ENCODE data around the gene CADM1. TPM values are rescaled to one million over a fixed set of nuclear protein-coding genes. Genes with fewer than 3 reads are reported as not detected.

CADM1 gene
- total and polyA plus RNA-seq, 2 experiments from 2014 or later: 16.5 to 18.0 TPM

DNA sequence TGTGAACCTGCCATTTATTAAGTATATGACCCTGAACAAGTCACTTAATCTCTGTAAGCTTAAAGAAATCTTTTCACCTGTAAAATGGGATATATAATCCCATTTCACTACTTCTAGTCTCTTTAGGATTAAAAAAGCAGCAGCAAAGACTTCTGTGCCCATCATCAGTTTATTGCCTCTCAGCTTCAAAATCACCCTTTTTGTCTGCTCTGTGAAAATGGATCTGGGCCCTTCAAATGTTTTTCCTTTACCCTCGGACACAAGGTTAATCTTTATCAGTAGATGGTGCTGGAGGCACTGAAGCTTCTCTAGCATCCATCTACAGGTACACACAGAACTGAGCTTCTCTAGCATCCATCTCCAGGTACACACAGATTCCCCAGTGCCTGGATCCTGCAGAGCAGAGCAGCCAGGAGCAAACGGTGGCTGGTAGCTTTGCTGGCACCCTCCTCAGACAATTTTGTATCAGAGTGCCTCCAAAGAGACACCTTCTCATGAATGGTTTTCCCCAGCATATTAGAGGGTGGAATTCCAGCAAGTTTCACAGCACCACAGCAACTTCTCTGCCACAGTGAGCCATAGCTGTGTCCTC, 56.8 kb downstream of the CADM1 start:
- no peak for ATAC-seq
- Mint-ChIP-seq H3K27ac (no peak overlapping the region), H3K9me3 (peaks cover 9% of the 10 kb centered on the region), H3K36me3 (ENCODE audit: low read depth) (peaks cover 7% of the 10 kb centered on the region; the same call in 2 of the 3 replicates), H3K4me3 (no peak overlapping the region), H3K4me1 (peaks cover 3% of the 10 kb centered on the region; the same call in 2 of the 3 replicates), H3K27me3 (ENCODE audit: insufficient read depth, low read depth, poor library complexity) (no peaks in the 10 kb centered on the region)
- Histone ChIP-seq H2AFZ (no peak overlapping the region), H4K20me1 (replicated peaks; ENCODE audit: insufficient read depth) (no peaks in the 10 kb centered on the region), H3K4me3 (no peak overlapping the region), H3K27ac (ENCODE audit: low read depth) (no peak overlapping the region), H3K79me2 (replicated peaks; ENCODE audit: insufficient read depth) (no peaks in the 10 kb centered on the region), H3K4me2 (no peak overlapping the region), H3K4me1 (ENCODE audit: insufficient read depth) (no peaks in the 10 kb centered on the region), H3K27me3 (ENCODE audit: insufficient read depth) (no peaks in the 10 kb centered on the region), H3K36me3 (ENCODE audit: insufficient read depth) (no peaks in the 10 kb centered on the region; the same call in 1 of the 2 replicates), H3K9me2 (ENCODE audit: insufficient read depth) (no peaks in the 10 kb centered on the region), H3F3A (replicated peaks; ENCODE audit: low read depth) (no peaks in the 10 kb centered on the region)
- no peak for DNase-seq (ENCODE audit: low spot score)
- TF ChIP-seq, protein P1, sequence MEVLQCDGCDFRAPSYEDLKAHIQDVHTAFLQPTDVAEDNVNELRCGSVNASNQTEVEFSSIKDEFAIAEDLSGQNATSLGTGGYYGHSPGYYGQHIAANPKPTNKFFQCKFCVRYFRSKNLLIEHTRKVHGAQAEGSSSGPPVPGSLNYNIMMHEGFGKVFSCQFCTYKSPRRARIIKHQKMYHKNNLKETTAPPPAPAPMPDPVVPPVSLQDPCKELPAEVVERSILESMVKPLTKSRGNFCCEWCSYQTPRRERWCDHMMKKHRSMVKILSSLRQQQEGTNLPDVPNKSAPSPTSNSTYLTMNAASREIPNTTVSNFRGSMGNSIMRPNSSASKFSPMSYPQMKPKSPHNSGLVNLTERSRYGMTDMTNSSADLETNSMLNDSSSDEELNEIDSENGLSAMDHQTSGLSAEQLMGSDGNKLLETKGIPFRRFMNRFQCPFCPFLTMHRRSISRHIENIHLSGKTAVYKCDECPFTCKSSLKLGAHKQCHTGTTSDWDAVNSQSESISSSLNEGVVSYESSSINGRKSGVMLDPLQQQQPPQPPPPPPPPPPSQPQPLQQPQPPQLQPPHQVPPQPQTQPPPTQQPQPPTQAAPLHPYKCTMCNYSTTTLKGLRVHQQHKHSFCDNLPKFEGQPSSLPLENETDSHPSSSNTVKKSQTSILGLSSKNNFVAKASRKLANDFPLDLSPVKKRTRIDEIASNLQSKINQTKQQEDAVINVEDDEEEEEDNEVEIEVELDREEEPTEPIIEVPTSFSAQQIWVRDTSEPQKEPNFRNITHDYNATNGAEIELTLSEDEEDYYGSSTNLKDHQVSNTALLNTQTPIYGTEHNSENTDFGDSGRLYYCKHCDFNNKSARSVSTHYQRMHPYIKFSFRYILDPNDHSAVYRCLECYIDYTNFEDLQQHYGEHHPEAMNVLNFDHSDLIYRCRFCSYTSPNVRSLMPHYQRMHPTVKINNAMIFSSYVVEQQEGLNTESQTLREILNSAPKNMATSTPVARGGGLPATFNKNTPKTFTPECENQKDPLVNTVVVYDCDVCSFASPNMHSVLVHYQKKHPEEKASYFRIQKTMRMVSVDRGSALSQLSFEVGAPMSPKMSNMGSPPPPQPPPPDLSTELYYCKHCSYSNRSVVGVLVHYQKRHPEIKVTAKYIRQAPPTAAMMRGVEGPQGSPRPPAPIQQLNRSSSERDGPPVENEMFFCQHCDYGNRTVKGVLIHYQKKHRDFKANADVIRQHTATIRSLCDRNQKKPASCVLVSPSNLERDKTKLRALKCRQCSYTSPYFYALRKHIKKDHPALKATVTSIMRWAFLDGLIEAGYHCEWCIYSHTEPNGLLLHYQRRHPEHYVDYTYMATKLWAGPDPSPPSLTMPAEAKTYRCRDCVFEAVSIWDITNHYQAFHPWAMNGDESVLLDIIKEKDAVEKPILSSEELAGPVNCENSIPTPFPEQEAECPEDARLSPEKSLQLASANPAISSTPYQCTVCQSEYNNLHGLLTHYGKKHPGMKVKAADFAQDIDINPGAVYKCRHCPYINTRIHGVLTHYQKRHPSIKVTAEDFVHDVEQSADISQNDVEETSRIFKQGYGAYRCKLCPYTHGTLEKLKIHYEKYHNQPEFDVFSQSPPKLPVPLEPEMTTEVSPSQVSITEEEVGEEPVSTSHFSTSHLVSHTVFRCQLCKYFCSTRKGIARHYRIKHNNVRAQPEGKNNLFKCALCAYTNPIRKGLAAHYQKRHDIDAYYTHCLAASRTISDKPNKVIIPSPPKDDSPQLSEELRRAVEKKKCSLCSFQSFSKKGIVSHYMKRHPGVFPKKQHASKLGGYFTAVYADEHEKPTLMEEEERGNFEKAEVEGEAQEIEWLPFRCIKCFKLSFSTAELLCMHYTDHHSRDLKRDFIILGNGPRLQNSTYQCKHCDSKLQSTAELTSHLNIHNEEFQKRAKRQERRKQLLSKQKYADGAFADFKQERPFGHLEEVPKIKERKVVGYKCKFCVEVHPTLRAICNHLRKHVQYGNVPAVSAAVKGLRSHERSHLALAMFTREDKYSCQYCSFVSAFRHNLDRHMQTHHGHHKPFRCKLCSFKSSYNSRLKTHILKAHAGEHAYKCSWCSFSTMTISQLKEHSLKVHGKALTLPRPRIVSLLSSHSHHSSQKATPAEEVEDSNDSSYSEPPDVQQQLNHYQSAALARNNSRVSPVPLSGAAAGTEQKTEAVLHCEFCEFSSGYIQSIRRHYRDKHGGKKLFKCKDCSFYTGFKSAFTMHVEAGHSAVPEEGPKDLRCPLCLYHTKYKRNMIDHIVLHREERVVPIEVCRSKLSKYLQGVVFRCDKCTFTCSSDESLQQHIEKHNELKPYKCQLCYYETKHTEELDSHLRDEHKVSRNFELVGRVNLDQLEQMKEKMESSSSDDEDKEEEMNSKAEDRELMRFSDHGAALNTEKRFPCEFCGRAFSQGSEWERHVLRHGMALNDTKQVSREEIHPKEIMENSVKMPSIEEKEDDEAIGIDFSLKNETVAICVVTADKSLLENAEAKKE (CRISPR knock-in tag; IDR thresholded peaks at IDR 0.05): no peak
- TF ChIP-seq, protein P2, sequence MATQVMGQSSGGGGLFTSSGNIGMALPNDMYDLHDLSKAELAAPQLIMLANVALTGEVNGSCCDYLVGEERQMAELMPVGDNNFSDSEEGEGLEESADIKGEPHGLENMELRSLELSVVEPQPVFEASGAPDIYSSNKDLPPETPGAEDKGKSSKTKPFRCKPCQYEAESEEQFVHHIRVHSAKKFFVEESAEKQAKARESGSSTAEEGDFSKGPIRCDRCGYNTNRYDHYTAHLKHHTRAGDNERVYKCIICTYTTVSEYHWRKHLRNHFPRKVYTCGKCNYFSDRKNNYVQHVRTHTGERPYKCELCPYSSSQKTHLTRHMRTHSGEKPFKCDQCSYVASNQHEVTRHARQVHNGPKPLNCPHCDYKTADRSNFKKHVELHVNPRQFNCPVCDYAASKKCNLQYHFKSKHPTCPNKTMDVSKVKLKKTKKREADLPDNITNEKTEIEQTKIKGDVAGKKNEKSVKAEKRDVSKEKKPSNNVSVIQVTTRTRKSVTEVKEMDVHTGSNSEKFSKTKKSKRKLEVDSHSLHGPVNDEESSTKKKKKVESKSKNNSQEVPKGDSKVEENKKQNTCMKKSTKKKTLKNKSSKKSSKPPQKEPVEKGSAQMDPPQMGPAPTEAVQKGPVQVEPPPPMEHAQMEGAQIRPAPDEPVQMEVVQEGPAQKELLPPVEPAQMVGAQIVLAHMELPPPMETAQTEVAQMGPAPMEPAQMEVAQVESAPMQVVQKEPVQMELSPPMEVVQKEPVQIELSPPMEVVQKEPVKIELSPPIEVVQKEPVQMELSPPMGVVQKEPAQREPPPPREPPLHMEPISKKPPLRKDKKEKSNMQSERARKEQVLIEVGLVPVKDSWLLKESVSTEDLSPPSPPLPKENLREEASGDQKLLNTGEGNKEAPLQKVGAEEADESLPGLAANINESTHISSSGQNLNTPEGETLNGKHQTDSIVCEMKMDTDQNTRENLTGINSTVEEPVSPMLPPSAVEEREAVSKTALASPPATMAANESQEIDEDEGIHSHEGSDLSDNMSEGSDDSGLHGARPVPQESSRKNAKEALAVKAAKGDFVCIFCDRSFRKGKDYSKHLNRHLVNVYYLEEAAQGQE (IDR thresholded peaks at IDR 0.05; ENCODE audit: unreplicated experiment): no peak
- TF ChIP-seq EZH2phosphoT487 (IDR thresholded peaks at IDR 0.05; ENCODE audit: unreplicated experiment) (no peak), POLR2AphosphoS5 (IDR thresholded peaks at IDR 0.05; ENCODE audit: low read depth) (no peak), NANOG (IDR thresholded peaks at IDR 0.05; ENCODE audit: borderline replicate concordance) (no peak), CTCF (conservative IDR thresholded peaks at IDR 0.05; ENCODE audit: low read depth in 2 of 2) (no peak), CREB1 (CRISPR knock-in tag; IDR thresholded peaks at IDR 0.05; ENCODE audit: low read depth) (no peak), JUNB (IDR thresholded peaks at IDR 0.05; ENCODE audit: unreplicated experiment) (no peak), ZNF114 (CRISPR knock-in tag; IDR thresholded peaks at IDR 0.05) (no peak), EZH2 (IDR thresholded peaks at IDR 0.05; ENCODE audit: low read depth, unreplicated experiment) (no peak), STAT1 (IDR thresholded peaks at IDR 0.05; ENCODE audit: unreplicated experiment) (no peak), ZNF331 (CRISPR knock-in tag; IDR thresholded peaks at IDR 0.05; ENCODE audit: low read depth) (no peak)
- TF ChIP-seq, protein P3, sequence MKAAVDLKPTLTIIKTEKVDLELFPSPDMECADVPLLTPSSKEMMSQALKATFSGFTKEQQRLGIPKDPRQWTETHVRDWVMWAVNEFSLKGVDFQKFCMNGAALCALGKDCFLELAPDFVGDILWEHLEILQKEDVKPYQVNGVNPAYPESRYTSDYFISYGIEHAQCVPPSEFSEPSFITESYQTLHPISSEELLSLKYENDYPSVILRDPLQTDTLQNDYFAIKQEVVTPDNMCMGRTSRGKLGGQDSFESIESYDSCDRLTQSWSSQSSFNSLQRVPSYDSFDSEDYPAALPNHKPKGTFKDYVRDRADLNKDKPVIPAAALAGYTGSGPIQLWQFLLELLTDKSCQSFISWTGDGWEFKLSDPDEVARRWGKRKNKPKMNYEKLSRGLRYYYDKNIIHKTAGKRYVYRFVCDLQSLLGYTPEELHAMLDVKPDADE (IDR thresholded peaks at IDR 0.05): no peak
